HEK293 (cell line): Measurements from ENCODE around the gene CDC73.
"Not testable (repeated sequence)": the region's sequence is repeated elsewhere in the genome, so short reads cannot be mapped to it uniquely, and the experiment has no call there.

Source experiments
- CTCF ChIA-PET: fragments of 350-600 bp; formaldehyde crosslinking; extraction: SDS; loops from one replicate; lab custom pipeline; 2021; ENCODE audit warnings: antibody characterized with exemption; lab: Yijun Ruan, JAX
- POLR2A ChIA-PET: fragments of 300-600 bp; formaldehyde crosslinking; extraction: SDS; loops from one replicate; lab custom pipeline; 2020; ENCODE audit warnings: antibody characterized with exemption, inconsistent platforms; lab: Yijun Ruan, JAX
- H3K27ac ChIP-seq: fragments of 200-500 bp; sonication (Bioruptor generic); 2 replicates; pipeline ENCODE4 v1.5.1; 2014; ENCODE audit warnings: low read depth, low read length, control low read depth, inconsistent platforms; ENCODE audit errors: extremely low read depth
- H3K36me3 ChIP-seq, 2 experiments: fragments of 200-500 bp in 1 of 2; sonication (Bioruptor generic) in 1 of 2; 1 replicate in 1 of 2; 2 replicates in 1 of 2; pipeline ENCODE4 v1.5.1; 2014 to 2017; ENCODE audit warnings: inconsistent platforms in 2 of 2, low read length in 2 of 2; ENCODE audit not compliant: control insufficient read depth in 2 of 2, insufficient read depth in 1 of 2
- H3K4me1 ChIP-seq: fragments of 200-500 bp; sonication (Bioruptor generic); 2 replicates; pipeline ENCODE4 v1.5.1; 2014; ENCODE audit warnings: mild to moderate bottlenecking, low read length, inconsistent platforms; ENCODE audit not compliant: control insufficient read depth, insufficient read depth
- H3K4me3 ChIP-seq: 2 replicates; pipeline ENCODE4 v1.5.1; 2011; ENCODE audit warnings: low read depth, mild to moderate bottlenecking, control low read depth, low read length, moderate library complexity
- H3K9me3 ChIP-seq: fragments of 200-500 bp; sonication (Bioruptor generic); 2 replicates; pipeline ENCODE4 v1.5.1; 2014; ENCODE audit warnings: low read depth, low read length, inconsistent platforms; ENCODE audit not compliant: control insufficient read depth, insufficient read depth
- PBX3 ChIP-seq: sonication (generic); formaldehyde crosslinking; IDR thresholded peaks from 2 replicates; pipeline ENCODE4 v1.8.1; 2022; ENCODE audit warnings: mild to moderate bottlenecking, moderate library complexity, missing genetic modification reagents
- PRDM1 ChIP-seq: fragments of 450-650 bp; formaldehyde crosslinking; IDR thresholded peaks from 2 replicates; pipeline ENCODE4; 2016; ENCODE audit warnings: missing biosample characterization, missing genetic modification characterization
- ZBTB49 ChIP-seq: fragments of 450-650 bp; formaldehyde crosslinking; IDR thresholded peaks from 2 replicates; pipeline ENCODE4 v1.5.1; 2016; ENCODE audit warnings: missing biosample characterization, missing genetic modification characterization, low read depth
- ZBTB8A ChIP-seq: fragments of 450-650 bp; formaldehyde crosslinking; IDR thresholded peaks from 2 replicates; pipeline ENCODE4 v1.5.1; 2016; ENCODE audit warnings: missing biosample characterization, missing genetic modification characterization
- ZNF248 ChIP-seq: fragments of 450-650 bp; formaldehyde crosslinking; IDR thresholded peaks from 2 replicates; pipeline ENCODE4 v1.5.1; 2017; ENCODE audit warnings: missing biosample characterization, missing genetic modification characterization
- ZNF280C ChIP-seq: fragments of 450-650 bp; formaldehyde crosslinking; IDR thresholded peaks from 2 replicates; pipeline ENCODE4 v1.5.1; 2016; ENCODE audit warnings: missing biosample characterization, missing genetic modification characterization
- ZNF280D ChIP-seq: fragments of 450-650 bp; formaldehyde crosslinking; IDR thresholded peaks from 2 replicates; pipeline ENCODE4 v1.5.1; 2016; ENCODE audit warnings: missing biosample characterization, missing genetic modification characterization
- ZNF302 ChIP-seq: fragments of 450-650 bp; formaldehyde crosslinking; IDR thresholded peaks from 2 replicates; pipeline ENCODE4 v1.5.1; 2016; ENCODE audit warnings: missing biosample characterization, missing genetic modification characterization, low read depth
- ZNF341 ChIP-seq: fragments of 450-650 bp; formaldehyde crosslinking; IDR thresholded peaks from 2 replicates; pipeline ENCODE4; 2016; ENCODE audit warnings: low read depth, missing biosample characterization, missing genetic modification characterization
- ZNF366 ChIP-seq: fragments of 450-650 bp; formaldehyde crosslinking; conservative IDR thresholded peaks from 2 replicates; pipeline ENCODE4 v1.5.1; 2016; ENCODE audit warnings: missing biosample characterization, missing genetic modification characterization
- ZNF394 ChIP-seq: fragments of 450-650 bp; formaldehyde crosslinking; IDR thresholded peaks from 2 replicates; pipeline ENCODE4 v1.5.1; 2016; ENCODE audit warnings: missing biosample characterization, missing genetic modification characterization, mild to moderate bottlenecking, moderate library complexity, borderline replicate concordance
- ZNF623 ChIP-seq: fragments of 450-650 bp; formaldehyde crosslinking; IDR thresholded peaks from 2 replicates; pipeline ENCODE4 v1.5.1; 2016; ENCODE audit warnings: missing biosample characterization, missing genetic modification characterization
- ZNF664 ChIP-seq: fragments of 450-650 bp; formaldehyde crosslinking; IDR thresholded peaks from 2 replicates; pipeline ENCODE4 v1.5.1; 2016; ENCODE audit warnings: missing biosample characterization, missing genetic modification characterization

CDC73 gene

GRCh38 chr1:193117167-193117566, 4.7 kb upstream of the CDC73 start:
- H3K9me3 ChIP-seq, H3K4me1 ChIP-seq, H3K4me3 ChIP-seq, H3K27ac ChIP-seq, H3K36me3 ChIP-seq, POLR2A ChIA-PET, CTCF ChIA-PET: not testable (repeated sequence)
- peak; percentile 34; the same call in 1 of the 2 replicates for TF ChIP-seq ZNF664
- 0 out of 2 replicates have a peak, but pooled peaks have one; percentile 22 for TF ChIP-seq PRDM1 (tag by site-specific recombination)
- TF ChIP-seq ZNF366 (tag by site-specific recombination): peak; percentile 71

- Histone ChIP-seq H3K27ac (no peak overlapping the region), H3K4me3 (no peak overlapping the region), H3K9me3 (no peaks in the 10 kb centered on the region), H3K4me1 (peaks cover 3% of the 10 kb centered on the region; the same call in 1 of the 2 replicates), H3K36me3 (no peaks in the 10 kb centered on the region)
- CTCF ChIA-PET: interaction anchor here (0.6 kb wide), 1 partner anchor 531 kb away, joined by 3 read pairs; no protein-coding TSS in a partner anchor
- TF ChIP-seq ZNF341 (tag by site-specific recombination) (no peak), ZBTB49 (tag by site-specific recombination) (no peak), ZNF280C (no peak), ZNF280D (tag by site-specific recombination) (no peak), ZNF623 (tag by site-specific recombination) (no peak), ZBTB8A (tag by site-specific recombination) (no peak), PBX3 (no peak), ZNF248 (tag by site-specific recombination) (no peak), ZNF302 (no peak), ZNF394 (tag by site-specific recombination) (no peak)
- POLR2A ChIA-PET: no interaction called here
These were observed 3.6 kb upstream of the CDC73 start for GRCh38 chr1:193118194-193118593.
